NCI-H187 (cell line): Measurements from ENCODE around the gene SPON1.
A peak's percentile ranks its signal among the peaks of the same experiment; 100 is the strongest.
"Not testable (repeated sequence)": the region's sequence is repeated elsewhere in the genome, so short reads cannot be mapped to it uniquely, and the experiment has no call there.

Experiments
- DNase-seq, 2 experiments: peaks; one replicate each; lab custom pipeline; 2025; lab: John Stamatoyannopoulos, UW

The SPON1 gene

GRCh38 chr11:14082338-14082737 lies 119.8 kb downstream of the SPON1 start:
- no peak for DNase-seq

- not testable (repeated sequence) for DNase-seq
Observed at GRCh38 chr11:14088861-14089260, 126.3 kb downstream of the SPON1 start.

GRCh38 chr11:14089690-14090462 lies 127.4 kb downstream of the SPON1 start:
- DNase-seq: no peak

GRCh38 chr11:14090631-14091030 lies 128.1 kb downstream of the SPON1 start:
- DNase-seq: not testable (repeated sequence)

GRCh38 chr11:14093065-14093464 lies 130.5 kb downstream of the SPON1 start:
- DNase-seq: no peak

GRCh38 chr11:14094481-14095037 lies 132.0 kb downstream of the SPON1 start:
- no peak for DNase-seq

GRCh38 chr11:14095882-14096281 lies 133.4 kb downstream of the SPON1 start:
- DNase-seq: no peak

GRCh38 chr11:14096606-14097005 lies 134.1 kb downstream of the SPON1 start:
- no peak for DNase-seq

- no peak for DNase-seq
Observed at GRCh38 chr11:14101388-14101787, 138.9 kb downstream of the SPON1 start.

- no peak for DNase-seq
Observed at GRCh38 chr11:14102766-14103165, 140.2 kb downstream of the SPON1 start.

- DNase-seq: no peak
Observed at GRCh38 chr11:14105446-14105845, 142.9 kb downstream of the SPON1 start.

- no peak for DNase-seq
Observed at GRCh38 chr11:14106303-14107049, 144.0 kb downstream of the SPON1 start.

- peak; percentile 33 to 56 for DNase-seq
Observed at GRCh38 chr11:14107050-14107430, 144.5 kb downstream of the SPON1 start.

- no peak for DNase-seq
Observed at GRCh38 chr11:14109742-14110141, 147.2 kb downstream of the SPON1 start.

GRCh38 chr11:14110629-14111028 lies 148.1 kb downstream of the SPON1 start:
- no peak for DNase-seq

- no peak for DNase-seq
Observed at GRCh38 chr11:14111496-14111895, 149.0 kb downstream of the SPON1 start.

GRCh38 chr11:14112721-14113120 lies 150.2 kb downstream of the SPON1 start:
- DNase-seq: no peak

- DNase-seq: no peak
Observed at GRCh38 chr11:14114269-14114668, 151.7 kb downstream of the SPON1 start.

GRCh38 chr11:14114786-14115185 lies 152.3 kb downstream of the SPON1 start:
- no peak for DNase-seq

- DNase-seq: no peak
Observed at GRCh38 chr11:14117632-14118031, 155.1 kb downstream of the SPON1 start.

GRCh38 chr11:14118072-14118471 lies 155.5 kb downstream of the SPON1 start:
- DNase-seq: no peak

- no peak for DNase-seq
Observed at GRCh38 chr11:14119357-14119756, 156.8 kb downstream of the SPON1 start.

- no peak for DNase-seq
Observed at GRCh38 chr11:14124350-14124749, 161.8 kb downstream of the SPON1 start.
